Common myeloid progenitor, CD34-positive (primary cell): ENCODE data around the gene SCAF8.
"Not testable (repeated sequence)": the region's sequence is repeated elsewhere in the genome, so short reads cannot be mapped to it uniquely, and the experiment has no call there.

Source experiments
- CTCF ChIA-PET: fragments of 350-600 bp; sonication (Branson Sonifier 250); formaldehyde crosslinking; loops from one replicate; lab custom pipeline; 2021; ENCODE audit warnings: antibody characterized with exemption; lab: Charles Lee
- POLR2A ChIA-PET: fragments of 350-600 bp; sonication (Branson Sonifier 250); formaldehyde crosslinking; loops from one replicate; lab custom pipeline; 2021; ENCODE audit warnings: antibody characterized with exemption; lab: Charles Lee
- DNase-seq, 3 donors: peaks; one replicate each; pipeline versions ENCODE4 v3.0.0 to v3.0.0-alpha.2; 2013
- H3K27ac ChIP-seq, 2 experiments: 1 replicate in 1 of 2; 2 replicates in 1 of 2; pipeline ENCODE4 v1.7.0; 2013; ENCODE audit warnings: inconsistent platforms in 2 of 2, low read length in 2 of 2, mild to moderate bottlenecking in 2 of 2, low read depth in 1 of 2, moderate library complexity in 1 of 2; ENCODE audit not compliant: severe bottlenecking in 2 of 2, insufficient read depth in 1 of 2, poor library complexity in 1 of 2
- H3K27me3 ChIP-seq, 5 experiments: replicated peaks in 2 of 5; 1 replicate in 3 of 5; 2 replicates in 2 of 5; pipeline versions ENCODE4 v1.6.1 to v1.7.0; 2013; ENCODE audit warnings: low read length in 4 of 5, mild to moderate bottlenecking in 2 of 5, moderate library complexity in 2 of 5, inconsistent platforms in 1 of 5; ENCODE audit not compliant: insufficient read depth in 5 of 5, control insufficient read depth in 4 of 5
- H3K36me3 ChIP-seq, 4 experiments: 1 replicate in 2 of 4; 2 replicates in 2 of 4; pipeline versions ENCODE4 v1.6.1 to v1.7.0; 2013; ENCODE audit warnings: low read length in 3 of 4, control low read depth in 1 of 4, mild to moderate bottlenecking in 1 of 4; ENCODE audit not compliant: control insufficient read depth in 4 of 4, insufficient read depth in 4 of 4
- H3K4me1 ChIP-seq, 4 experiments: 1 replicate in 3 of 4; 2 replicates in 1 of 4; pipeline versions ENCODE4 v1.6.1 to v1.7.1; 2013; ENCODE audit warnings: low read length in 3 of 4, mild to moderate bottlenecking in 3 of 4, control low read depth in 1 of 4, inconsistent platforms in 1 of 4, moderate library complexity in 1 of 4; ENCODE audit not compliant: control insufficient read depth in 4 of 4, insufficient read depth in 4 of 4; ENCODE audit errors: control extremely low read depth in 1 of 4
- H3K4me3 ChIP-seq, 7 experiments: 1 replicate in 4 of 7; 2 replicates in 3 of 7; pipeline versions ENCODE4 v1.5.1 to v1.7.0; 2013; ENCODE audit warnings: mild to moderate bottlenecking in 7 of 7, low read length in 6 of 7, moderate library complexity in 6 of 7, inconsistent platforms in 2 of 7, low read depth in 2 of 7, control low read depth in 1 of 7; ENCODE audit not compliant: insufficient read depth in 4 of 7, control insufficient read depth in 1 of 7; ENCODE audit errors: extremely low read depth in 1 of 7
- H3K9me3 ChIP-seq, 5 experiments: 1 replicate in 4 of 5; 2 replicates in 1 of 5; pipeline versions ENCODE4 v1.6.1 to v1.7.1; 2013; ENCODE audit warnings: low read length in 4 of 5, mild to moderate bottlenecking in 2 of 5, inconsistent platforms in 1 of 5, low read depth in 1 of 5, moderate library complexity in 1 of 5; ENCODE audit not compliant: control insufficient read depth in 4 of 5, insufficient read depth in 2 of 5; ENCODE audit errors: control extremely low read depth in 1 of 5
- WGBS: methylation state at CpG from one replicate; pipeline ENCODE4 v1.1.5; 2013; ENCODE audit not compliant: insufficient coverage; 5-methylcytosine and 5-hydroxymethylcytosine counted together

Gene SCAF8

GRCh38 chr6:154800338-154800737, 67.1 kb downstream of the SCAF8 start:
- Histone ChIP-seq H3K4me1 (no peaks in the 10 kb centered on the region), H3K27me3 (no peaks in the 10 kb centered on the region), H3K4me3 (no peak overlapping the region), H3K36me3 (peaks cover 14 to 46% (median 16%) of the 10 kb centered on the region in 4 experiments), H3K9me3 (no peaks in the 10 kb centered on the region), H3K27ac (no peak overlapping the region)
- DNase-seq: peak in 2 of 3 donors; percentile 34 to 38
- ChIA-PET POLR2A (no interaction called here), CTCF (interaction anchor here (10.2 kb wide), 1 partner anchor 127 kb away, joined by 192 read pairs; no protein-coding TSS in a partner anchor)

DNA sequence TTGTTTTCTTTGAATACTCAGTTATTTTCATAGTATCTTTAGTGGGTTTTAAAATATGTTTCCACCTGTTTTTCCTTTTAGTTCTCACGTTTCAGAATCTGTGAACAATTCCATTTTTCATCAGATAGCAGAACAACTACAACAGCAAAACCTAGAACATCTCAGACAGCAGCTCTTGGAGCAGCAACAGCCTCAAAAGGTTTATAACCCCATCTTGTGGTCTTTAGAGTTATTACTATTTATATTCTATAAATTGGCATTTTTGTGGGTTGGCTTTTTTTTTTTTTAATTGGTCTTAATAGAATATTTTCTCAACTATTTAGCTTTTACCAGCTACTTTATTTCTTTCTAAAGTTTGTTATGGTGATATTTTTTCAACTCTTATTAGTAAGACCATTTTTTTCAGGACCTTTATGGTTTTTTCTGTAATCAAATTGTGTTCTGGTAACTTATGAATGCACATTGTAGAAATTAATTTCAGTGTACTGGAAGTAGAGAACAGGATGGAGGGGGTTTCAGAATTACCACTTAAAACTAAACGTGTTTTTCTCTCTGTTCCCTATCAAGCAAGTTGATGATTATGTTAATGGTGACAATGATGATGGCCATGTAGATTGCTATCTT, 72.2 kb downstream of the SCAF8 start:
- no peak overlapping the region for H3K27ac ChIP-seq
- WGBS: no CpG with 5 or more reads among the region's 2 CpGs
- DNase-seq: peak; percentile 67 to 83 (median 78)
- no peak overlapping the region for H3K4me3 ChIP-seq
- peaks cover 15 to 70% (median 34%) of the 10 kb centered on the region in 4 experiments for H3K36me3 ChIP-seq
- ChIA-PET CTCF (interaction anchor here (0.7 to 10.2 kb wide), 20 partner anchors 9 to 144 kb away, joined by 3 to 192 read pairs (median 5); no protein-coding TSS in a partner anchor), POLR2A (interaction anchor here (0.6 to 1.0 kb wide), 2 partner anchors 60 to 130 kb away, joined by 3 to 5 read pairs; no protein-coding TSS in a partner anchor)
- H3K4me1 ChIP-seq: no peaks in the 10 kb centered on the region
- no peaks in the 10 kb centered on the region for H3K9me3 ChIP-seq
- no peaks in the 10 kb centered on the region for H3K27me3 ChIP-seq

GRCh38 chr6:154806804-154807203, 73.6 kb downstream of the SCAF8 start:
- Histone ChIP-seq H3K9me3 (no peaks in the 10 kb centered on the region), H3K27ac (no peak overlapping the region), H3K4me1 (no peaks in the 10 kb centered on the region), H3K27me3 (no peaks in the 10 kb centered on the region), H3K36me3 (peaks cover 17 to 79% (median 41%) of the 10 kb centered on the region in 4 experiments), H3K4me3 (no peak overlapping the region)
- CTCF ChIA-PET: interaction anchor here (1.0 to 10.2 kb wide), 12 partner anchors 9 to 134 kb away, joined by 3 to 192 read pairs (median 9); no protein-coding TSS in a partner anchor
- no peak for DNase-seq
- WGBS: 100% methylated on average over 1 of the region's 3 CpGs
- POLR2A ChIA-PET: no interaction called here

- H3K4me1 ChIP-seq, H3K27me3 ChIP-seq, POLR2A ChIA-PET, H3K9me3 ChIP-seq, H3K4me3 ChIP-seq, DNase-seq, H3K27ac ChIP-seq: not testable (repeated sequence)
- CTCF ChIA-PET: interaction anchor here (0.9 kb wide), 1 partner anchor 86 kb away, joined by 4 read pairs; no protein-coding TSS in a partner anchor
- H3K36me3 ChIP-seq: peaks cover 25 to 91% (median 60%) of the 10 kb centered on the region in 4 experiments
- WGBS: no CpG with 5 or more reads among the region's 3 CpGs
Observed at GRCh38 chr6:154811663-154812062, 78.4 kb downstream of the SCAF8 start.

- CTCF ChIA-PET: interaction anchor here (0.8 to 1.7 kb wide), 4 partner anchors 8 to 139 kb away, joined by 3 to 10 read pairs (median 4); no protein-coding TSS in a partner anchor
Observed at GRCh38 chr6:154814063-154814462, 80.8 kb downstream of the SCAF8 start.

DNA sequence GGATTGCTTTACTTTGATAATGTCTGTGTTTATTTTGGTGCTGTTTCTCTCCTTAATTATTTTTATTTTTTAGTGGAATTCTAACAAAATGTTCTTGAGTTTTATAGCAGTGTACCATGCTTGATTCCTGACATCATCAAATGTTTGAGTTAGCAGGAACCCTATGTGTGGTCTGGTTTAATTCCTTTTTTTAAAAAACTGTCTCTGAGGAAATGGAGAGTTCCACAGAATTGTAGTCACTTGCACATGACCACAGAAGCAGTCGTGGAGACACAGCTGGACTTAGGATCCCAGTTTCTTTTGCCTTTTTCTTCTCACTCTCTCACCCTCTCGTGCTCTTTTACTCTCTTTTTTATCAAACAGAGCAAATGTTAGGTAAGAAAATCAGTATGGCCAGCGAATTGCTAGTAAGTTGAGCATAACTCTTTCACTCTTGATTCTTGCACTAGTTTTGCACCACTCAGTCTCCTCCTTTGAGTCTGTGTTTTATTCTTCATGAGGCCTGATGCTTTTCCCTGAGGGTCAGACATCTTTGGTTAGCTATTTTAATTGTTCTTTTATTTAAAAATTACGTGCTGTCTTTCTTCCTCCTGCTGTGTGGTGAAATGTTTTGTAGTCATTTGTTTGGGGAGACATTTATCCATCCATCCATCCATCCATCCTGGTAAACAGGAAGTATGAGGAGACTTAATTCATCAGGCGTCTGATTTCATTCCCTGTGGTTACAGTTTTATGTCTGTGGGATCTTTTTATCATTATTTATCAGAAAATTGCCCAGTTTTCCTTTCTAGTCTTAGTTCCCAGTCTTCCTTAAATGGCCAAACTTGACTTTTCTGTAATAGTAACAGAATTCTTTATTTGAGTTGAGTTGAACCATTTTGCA, 83.0 kb downstream of the SCAF8 start:
- no peak for DNase-seq
- Histone ChIP-seq H3K27ac (no peak overlapping the region), H3K4me1 (no peaks in the 10 kb centered on the region), H3K27me3 (no peaks in the 10 kb centered on the region), H3K9me3 (no peaks in the 10 kb centered on the region), H3K36me3 (peaks cover 14 to 85% (median 53%) of the 10 kb centered on the region in 4 experiments), H3K4me3 (no peak overlapping the region)
- ChIA-PET CTCF (interaction anchor here (2.8 kb wide), 1 partner anchor 141 kb away, joined by 14 read pairs; no protein-coding TSS in a partner anchor), POLR2A (no interaction called here)
- 60% methylated on average over 2 of the region's 5 CpGs for WGBS

More at GRCh38 chr6:154814063-154814462, 80.8 kb downstream of the SCAF8 start:
- no peaks in the 10 kb centered on the region for H3K4me1 ChIP-seq
- POLR2A ChIA-PET: interaction anchor here (0.6 kb wide), 2 partner anchors 16 to 27 kb away, joined by 3 to 4 read pairs; no protein-coding TSS in a partner anchor
- no peak overlapping the region for H3K4me3 ChIP-seq
- no peaks in the 10 kb centered on the region for H3K27me3 ChIP-seq
- H3K27ac ChIP-seq: no peak overlapping the region
- H3K9me3 ChIP-seq: no peaks in the 10 kb centered on the region
- H3K36me3 ChIP-seq: peaks cover 22 to 85% (median 52%) of the 10 kb centered on the region in 4 experiments
- WGBS: 97% methylated on average over 7 of the region's 7 CpGs
- no peak for DNase-seq
